22Rv1 (cell line): ENCODE measurements around the gene CSF3R.
"Not testable (repeated sequence)": the region's sequence is repeated elsewhere in the genome, so short reads cannot be mapped to it uniquely, and the experiment has no call there.

ENCODE experiments used
- H3K27ac ChIP-seq: fragments of 450-650 bp; 2 replicates; pipeline ENCODE4 v1.5.1; 2017
- ZFX ChIP-seq: fragments of 450-650 bp; IDR thresholded peaks from 2 replicates; pipeline ENCODE4 v1.6.1; 2017; ENCODE audit warnings: antibody characterized with exemption, borderline replicate concordance
- TF ChIP-seq, protein P1 (sequence below): fragments of 450-650 bp; IDR thresholded peaks from 2 replicates; pipeline ENCODE4 v1.5.1; 2017; ENCODE audit warnings: mild to moderate bottlenecking

The CSF3R gene

DNA sequence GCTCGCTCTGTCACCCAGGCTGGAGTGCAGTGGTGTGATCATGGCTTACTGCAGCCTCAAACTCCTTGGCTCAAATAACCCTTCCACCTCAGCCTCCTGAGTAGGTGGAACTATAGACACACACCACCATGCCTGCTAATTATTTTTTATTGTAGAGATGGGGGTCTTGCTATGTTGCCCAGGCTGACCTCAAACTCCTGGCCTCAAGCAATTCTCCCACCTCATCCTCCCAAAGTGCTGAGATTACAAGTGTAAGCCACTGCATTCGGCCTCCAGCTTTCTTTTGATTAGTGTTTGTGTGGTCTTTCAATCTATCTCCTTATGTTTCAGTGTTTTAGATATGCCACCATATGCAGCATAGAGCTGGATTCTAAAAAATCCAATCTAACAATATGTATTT lies 19.9 kb upstream of the CSF3R start:
- TF ChIP-seq, protein P1, sequence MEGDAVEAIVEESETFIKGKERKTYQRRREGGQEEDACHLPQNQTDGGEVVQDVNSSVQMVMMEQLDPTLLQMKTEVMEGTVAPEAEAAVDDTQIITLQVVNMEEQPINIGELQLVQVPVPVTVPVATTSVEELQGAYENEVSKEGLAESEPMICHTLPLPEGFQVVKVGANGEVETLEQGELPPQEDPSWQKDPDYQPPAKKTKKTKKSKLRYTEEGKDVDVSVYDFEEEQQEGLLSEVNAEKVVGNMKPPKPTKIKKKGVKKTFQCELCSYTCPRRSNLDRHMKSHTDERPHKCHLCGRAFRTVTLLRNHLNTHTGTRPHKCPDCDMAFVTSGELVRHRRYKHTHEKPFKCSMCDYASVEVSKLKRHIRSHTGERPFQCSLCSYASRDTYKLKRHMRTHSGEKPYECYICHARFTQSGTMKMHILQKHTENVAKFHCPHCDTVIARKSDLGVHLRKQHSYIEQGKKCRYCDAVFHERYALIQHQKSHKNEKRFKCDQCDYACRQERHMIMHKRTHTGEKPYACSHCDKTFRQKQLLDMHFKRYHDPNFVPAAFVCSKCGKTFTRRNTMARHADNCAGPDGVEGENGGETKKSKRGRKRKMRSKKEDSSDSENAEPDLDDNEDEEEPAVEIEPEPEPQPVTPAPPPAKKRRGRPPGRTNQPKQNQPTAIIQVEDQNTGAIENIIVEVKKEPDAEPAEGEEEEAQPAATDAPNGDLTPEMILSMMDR, result no peak
- no peak for TF ChIP-seq ZFX
- H3K27ac ChIP-seq, result no peak overlapping the region

DNA sequence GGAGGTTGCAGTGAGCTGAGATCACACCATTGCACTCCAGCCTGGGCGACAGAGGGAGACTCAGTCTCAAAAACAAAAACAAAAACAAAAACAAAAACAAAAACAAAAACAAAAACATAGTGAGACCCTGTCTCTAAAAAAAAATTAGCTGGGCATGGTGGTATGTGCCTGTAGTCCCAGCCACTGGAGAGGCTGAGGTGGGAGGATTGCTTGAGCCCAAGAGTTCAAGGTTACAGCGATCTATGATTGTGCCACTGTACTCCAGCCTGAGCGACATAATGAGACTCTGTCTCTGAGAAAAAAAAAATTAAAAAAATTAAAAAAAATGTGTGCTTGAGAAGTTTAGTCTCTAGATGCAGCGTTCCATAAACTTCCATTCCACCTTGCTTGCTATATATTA lies 19.2 kb upstream of the CSF3R start:
- not testable (repeated sequence) for H3K27ac ChIP-seq

DNA sequence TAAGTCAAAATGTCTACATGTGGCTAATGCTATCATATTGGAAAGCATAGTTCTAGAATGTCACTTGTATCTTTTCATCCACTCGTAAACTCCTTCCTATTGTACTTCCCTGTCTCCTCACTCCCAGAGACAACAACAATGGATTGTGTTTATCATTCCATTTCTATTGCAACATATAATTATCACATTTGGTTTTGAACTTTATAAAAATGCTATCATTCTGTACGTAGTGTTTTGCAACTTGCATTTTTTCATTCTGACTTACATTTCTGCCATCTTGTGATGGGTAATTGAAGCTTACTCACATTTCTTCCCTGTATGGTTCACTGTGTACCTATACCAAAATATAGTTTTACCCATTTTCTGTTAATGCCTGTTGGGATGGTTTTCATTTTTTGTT lies 14.5 kb upstream of the CSF3R start:
- no peak overlapping the region for H3K27ac ChIP-seq
- TF ChIP-seq, protein P1, result no peak
- TF ChIP-seq ZFX, result no peak

DNA sequence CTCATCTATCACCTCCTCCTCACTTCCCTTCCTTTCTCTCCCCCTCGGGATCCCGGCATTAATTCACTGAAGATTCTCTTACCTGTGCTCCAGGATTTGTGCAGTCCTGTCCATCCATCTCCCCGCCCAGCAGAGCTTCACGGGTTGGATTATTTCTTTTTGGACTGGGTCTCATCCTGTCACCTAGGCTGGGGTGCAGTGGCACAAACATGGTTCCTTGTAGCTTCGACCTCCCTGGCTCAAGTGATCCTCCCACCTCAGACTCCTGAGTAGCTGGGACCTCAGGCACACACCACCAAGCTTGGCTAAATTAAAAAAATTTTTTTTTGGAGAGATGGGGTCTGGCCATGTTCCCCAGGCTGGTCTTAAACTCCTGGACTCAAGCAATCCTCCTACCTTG lies 12.3 kb upstream of the CSF3R start:
- TF ChIP-seq, protein P1, result no peak
- TF ChIP-seq ZFX, result no peak
- no peak overlapping the region for H3K27ac ChIP-seq

DNA sequence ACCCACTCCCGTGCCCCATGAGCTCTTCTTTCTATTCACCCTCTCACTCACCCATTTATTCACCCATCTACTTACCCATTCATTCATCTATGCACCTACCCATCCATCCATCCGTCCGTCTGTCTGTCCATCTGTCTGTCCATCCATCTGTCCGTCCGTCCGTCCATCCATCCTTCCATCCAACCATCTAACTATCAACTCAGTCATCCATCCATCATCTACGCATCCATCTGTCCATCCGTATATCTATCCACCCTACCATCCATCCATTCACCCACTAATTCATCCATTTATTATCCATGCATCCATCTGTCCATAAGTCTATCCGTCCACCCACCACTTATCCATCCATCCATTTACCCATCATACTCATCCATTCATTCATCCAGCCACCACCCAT lies 10.8 kb upstream of the CSF3R start:
- TF ChIP-seq, protein P1, result no peak
- TF ChIP-seq ZFX, result no peak
- no peak overlapping the region for H3K27ac ChIP-seq

DNA sequence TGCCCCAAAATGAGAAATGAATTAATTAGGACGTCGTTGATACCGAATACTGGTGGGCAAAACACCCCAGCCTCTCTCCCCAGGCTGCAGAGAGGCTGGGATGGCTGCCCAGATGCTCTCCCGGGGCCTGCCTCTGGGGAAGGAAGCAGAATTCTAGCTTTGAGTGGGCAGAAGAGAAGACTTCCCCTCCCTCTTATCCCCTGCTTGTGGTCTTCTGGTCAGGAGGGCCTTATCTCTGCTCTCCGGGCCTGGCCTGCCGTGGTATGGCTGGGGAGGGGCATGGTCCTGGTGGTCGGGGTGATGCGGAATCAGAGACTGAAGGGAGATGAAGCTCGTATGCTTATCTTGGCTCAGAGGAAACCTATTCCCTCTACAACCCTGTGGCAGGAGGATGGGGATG lies 9.8 kb upstream of the CSF3R start:
- TF ChIP-seq, protein P1, result no peak
- TF ChIP-seq ZFX, result no peak

DNA sequence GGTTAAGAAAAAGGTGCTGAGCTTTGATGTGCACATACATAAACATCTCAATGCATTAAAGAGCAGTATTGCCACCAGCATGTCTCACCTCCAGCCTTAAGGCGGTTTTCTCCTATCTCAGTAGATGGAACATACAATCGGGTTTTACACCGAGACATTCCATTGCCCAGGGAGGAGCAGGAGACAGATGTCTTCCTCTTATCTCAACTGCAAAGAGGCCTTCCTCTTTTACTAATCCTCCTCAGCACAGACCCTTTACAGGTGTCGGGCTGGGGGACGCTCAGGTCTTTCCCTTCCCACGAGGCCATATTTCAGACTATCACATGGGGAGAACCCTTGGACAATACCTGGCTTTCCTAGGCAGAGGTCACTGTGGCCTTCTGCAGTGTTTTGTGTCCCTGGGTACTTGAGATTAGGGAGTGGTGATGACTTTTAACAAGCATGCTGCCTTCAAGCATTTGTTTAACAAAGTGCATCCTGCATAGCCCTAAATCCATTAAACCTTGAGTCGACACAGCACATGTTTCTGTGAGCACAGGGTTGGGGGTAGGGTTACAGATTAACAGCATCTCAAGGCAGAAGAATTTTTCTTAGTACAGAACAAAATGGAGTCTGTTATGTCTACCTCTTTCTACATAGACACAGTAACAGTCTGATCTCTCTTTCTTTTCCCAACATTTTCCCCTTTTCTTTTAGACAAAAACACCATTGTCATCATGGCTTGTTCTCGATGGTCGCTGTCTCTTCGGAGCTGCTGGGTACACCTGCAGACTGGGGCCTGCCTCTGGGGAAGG lies 6.7 kb upstream of the CSF3R start:
- H3K27ac ChIP-seq, result not testable (repeated sequence)

More for the DNA sequence above, 9.8 kb upstream of the CSF3R start:
- no peak overlapping the region for H3K27ac ChIP-seq

DNA sequence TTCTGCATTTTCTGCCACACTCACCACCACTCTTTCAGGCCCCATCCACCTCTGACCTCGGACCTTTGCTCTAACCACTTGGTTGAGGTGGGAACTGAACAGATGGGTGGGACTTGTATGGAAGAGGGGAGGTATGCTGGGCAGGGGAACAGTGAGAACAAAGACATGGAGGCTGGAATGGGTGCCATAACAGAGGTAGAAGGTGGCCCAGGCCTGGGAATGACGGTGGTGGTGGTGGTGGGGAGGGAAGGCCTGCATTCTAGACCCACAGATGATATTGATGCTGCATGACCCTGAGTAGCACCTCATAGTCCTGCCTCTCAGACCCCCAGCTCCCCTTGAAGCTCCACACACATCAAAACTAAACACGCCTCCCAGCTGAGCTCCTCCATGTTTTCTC lies 5.2 kb upstream of the CSF3R start:
- no peak overlapping the region for H3K27ac ChIP-seq
- TF ChIP-seq ZFX, result no peak
- TF ChIP-seq, protein P1, result no peak

DNA sequence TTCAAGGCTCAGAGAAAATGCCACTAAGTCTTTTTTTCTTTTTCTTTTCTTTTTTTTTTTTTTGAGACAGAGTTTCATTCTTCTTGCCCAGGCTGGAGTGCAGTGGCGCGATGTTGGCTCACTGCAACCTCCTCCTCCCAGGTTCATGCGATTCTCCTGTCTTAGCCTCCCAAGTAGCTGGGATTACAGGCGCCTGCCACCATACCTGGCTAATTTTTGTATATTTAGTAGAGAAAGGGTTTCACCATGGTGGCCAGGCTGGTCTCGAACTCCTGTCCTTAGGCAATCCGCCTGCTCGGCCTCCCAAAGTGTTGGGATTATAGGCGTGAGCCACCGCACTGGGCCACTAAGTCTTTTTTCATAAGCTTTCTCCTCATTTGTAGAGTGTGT lies 4.6 kb upstream of the CSF3R start:
- not testable (repeated sequence) for H3K27ac ChIP-seq
